GM19023 (cell line): ENCODE data around the gene DCTD.

Experiments
- ATAC-seq: cut with Tn5 transposase; IDR thresholded peaks from one replicate; pipeline ENCODE4 v1.9.1; 2021; ENCODE audit warnings: mild to moderate bottlenecking, moderate library complexity; ENCODE audit not compliant: unreplicated experiment

DCTD gene

GRCh38 chr4:182917182-182918043 is at the start of gene DCTD:
TSS of gene DCTD (minus strand) at chr4:182917386. CDS start at chr4:182915568, 1,818 bp downstream.
- peak; percentile 81 for ATAC-seq

GRCh38 chr4:182960746-182961145 is 43.6 kb upstream of the DCTD start:
- no peak for ATAC-seq

- no peak for ATAC-seq
Observed at GRCh38 chr4:182960228-182960627, 43.0 kb upstream of the DCTD start.

GRCh38 chr4:182955411-182955810 is 38.2 kb upstream of the DCTD start:
- no peak for ATAC-seq

- ATAC-seq, result no peak
Observed at GRCh38 chr4:182944484-182945213, 27.5 kb upstream of the DCTD start.

- ATAC-seq, result no peak
Observed at GRCh38 chr4:182939680-182940079, 22.5 kb upstream of the DCTD start.

- ATAC-seq, result peak; percentile 97
Observed at GRCh38 chr4:182938205-182938645, 21.0 kb upstream of the DCTD start.

GRCh38 chr4:182937268-182938204 is 20.4 kb upstream of the DCTD start:
- peak; percentile 19 for ATAC-seq

GRCh38 chr4:182932651-182933050 is 15.5 kb upstream of the DCTD start:
- ATAC-seq, result no peak

- ATAC-seq, result no peak
Observed at GRCh38 chr4:182931691-182932345, 14.6 kb upstream of the DCTD start.

GRCh38 chr4:182930889-182931288 is 13.7 kb upstream of the DCTD start:
- no peak for ATAC-seq

- ATAC-seq, result no peak
Observed at GRCh38 chr4:182929296-182929695, 12.1 kb upstream of the DCTD start.

GRCh38 chr4:182928061-182928460 is 10.9 kb upstream of the DCTD start:
- no peak for ATAC-seq

- no peak for ATAC-seq
Observed at GRCh38 chr4:182927505-182927904, 10.3 kb upstream of the DCTD start.

- ATAC-seq, result no peak
Observed at GRCh38 chr4:182925855-182926254, 8.7 kb upstream of the DCTD start.

- ATAC-seq, result peak; percentile 99
Observed at GRCh38 chr4:182925298-182925757, 8.1 kb upstream of the DCTD start.

GRCh38 chr4:182924497-182924896 is 7.3 kb upstream of the DCTD start:
- no peak for ATAC-seq

- ATAC-seq, result no peak
Observed at GRCh38 chr4:182923796-182924340, 6.7 kb upstream of the DCTD start.

GRCh38 chr4:182923366-182923765 is 6.2 kb upstream of the DCTD start:
- no peak for ATAC-seq
